ENCODE measurements around the gene GPR142. TPM values are rescaled to one million over a fixed set of nuclear protein-coding genes. Genes with fewer than 3 reads are reported as not detected.

Gene GPR142
- total RNA-seq, 4 donors from 2014 or later = not detected

DNA sequence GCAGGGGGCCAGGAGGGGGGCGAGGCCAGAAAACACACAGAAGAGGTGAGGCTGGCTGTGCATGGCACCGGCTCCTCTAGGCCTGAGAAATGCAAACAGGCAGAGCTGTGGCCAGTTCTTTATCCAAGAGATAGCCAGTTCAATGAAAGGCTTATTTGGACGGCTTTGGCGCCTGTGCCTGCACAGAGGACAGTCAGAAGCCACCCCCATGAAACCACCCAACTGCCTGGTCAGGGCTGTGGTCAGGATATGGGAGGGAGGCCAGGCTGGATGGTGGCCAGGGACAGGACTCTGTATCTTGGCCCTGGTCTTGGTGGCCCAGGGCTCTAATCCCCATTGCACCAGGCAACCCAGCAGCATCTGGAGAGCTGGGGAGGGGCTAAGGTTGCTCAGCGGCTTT lies 40.1 kb downstream of the GPR142 start:
- Histone ChIP-seq H3K27ac (no peak overlapping the region), H3K4me1 (no peaks in the 10 kb centered on the region), H3K9me3 (no peaks in the 10 kb centered on the region), H3K36me3 (no peaks in the 10 kb centered on the region), H3K4me3 (no peak overlapping the region), H3K27me3 (peaks cover 6% of the 10 kb centered on the region)
- TF ChIP-seq POLR2A (IDR thresholded peaks at IDR 0.05) = no peak
- TF ChIP-seq POLR2AphosphoS5 (IDR thresholded peaks at IDR 0.05) = no peak
- no peak for TF ChIP-seq EP300 (IDR thresholded peaks at IDR 0.05)
- TF ChIP-seq CTCF (IDR thresholded peaks at IDR 0.05) = no peak
- DNase-seq (ENCODE audit: low spot score in 2 of 2) = no peak
- 81% methylated on average over 4 of the region's 5 CpGs for WGBS

DNA sequence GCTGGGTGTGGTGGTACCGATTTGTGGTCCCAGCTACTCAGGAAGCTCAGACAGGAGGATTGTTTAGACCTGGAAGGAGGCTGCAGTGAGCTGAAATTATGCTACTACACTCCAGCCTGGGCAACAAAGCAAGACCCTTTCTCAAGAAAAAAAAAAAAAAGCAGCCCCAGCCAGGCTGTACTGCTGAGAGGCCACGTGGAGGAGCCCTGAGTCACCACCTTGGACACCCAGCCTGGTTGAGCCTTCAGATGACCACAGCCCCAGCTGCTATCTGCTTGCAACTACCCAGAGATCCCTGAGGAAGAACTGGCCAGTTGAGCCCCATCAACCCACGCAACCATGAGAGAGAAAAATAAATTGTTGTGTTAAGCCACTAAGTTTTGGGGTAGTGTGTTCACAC lies 41.0 kb downstream of the GPR142 start:
- Histone ChIP-seq H3K4me3 (no peak overlapping the region), H3K9me3 (no peaks in the 10 kb centered on the region), H3K27ac (no peak overlapping the region), H3K27me3 (peaks cover 6% of the 10 kb centered on the region), H3K4me1 (no peaks in the 10 kb centered on the region), H3K36me3 (no peaks in the 10 kb centered on the region)
- TF ChIP-seq CTCF (IDR thresholded peaks at IDR 0.05) = no peak
- TF ChIP-seq EP300 (IDR thresholded peaks at IDR 0.05) = no peak
- TF ChIP-seq POLR2A (IDR thresholded peaks at IDR 0.05) = no peak
- no peak for TF ChIP-seq POLR2AphosphoS5 (IDR thresholded peaks at IDR 0.05)
- DNase-seq (ENCODE audit: low spot score in 2 of 2) = no peak
- 64% methylated on average over 3 of the region's 3 CpGs for WGBS

DNA sequence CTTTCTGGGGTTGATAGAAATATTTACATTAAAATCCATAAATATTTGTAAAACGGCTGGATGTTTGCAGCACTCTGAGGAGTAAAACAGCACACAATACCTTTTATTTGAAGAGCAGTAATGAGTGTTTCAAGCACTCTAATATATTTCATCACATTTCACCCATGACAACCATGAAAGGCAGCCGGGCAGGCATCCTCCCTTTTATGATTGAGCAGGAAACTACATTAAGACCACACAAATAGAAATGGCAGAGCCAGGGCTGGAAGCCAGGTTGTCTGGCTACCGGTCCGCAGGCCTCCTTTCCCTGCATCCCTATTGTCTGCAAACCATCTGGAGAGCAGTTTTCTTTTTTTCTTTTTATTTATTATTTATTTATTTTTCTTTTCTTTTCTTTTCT lies 41.5 kb downstream of the GPR142 start:
- H3K4me1 ChIP-seq = no peaks in the 10 kb centered on the region
- H3K36me3 ChIP-seq = no peaks in the 10 kb centered on the region
- H3K4me3 ChIP-seq = no peak overlapping the region
- no peak for DNase-seq (ENCODE audit: low spot score in 2 of 2)
- no peak overlapping the region for H3K27ac ChIP-seq
- WGBS = 59% methylated on average over 4 of the region's 4 CpGs
- peaks cover 6% of the 10 kb centered on the region for H3K27me3 ChIP-seq
- no peaks in the 10 kb centered on the region for H3K9me3 ChIP-seq
- no peak for TF ChIP-seq POLR2A (IDR thresholded peaks at IDR 0.05)
- no peak for TF ChIP-seq CTCF (IDR thresholded peaks at IDR 0.05)
- no peak for TF ChIP-seq POLR2AphosphoS5 (IDR thresholded peaks at IDR 0.05)
- no peak for TF ChIP-seq EP300 (IDR thresholded peaks at IDR 0.05)

DNA sequence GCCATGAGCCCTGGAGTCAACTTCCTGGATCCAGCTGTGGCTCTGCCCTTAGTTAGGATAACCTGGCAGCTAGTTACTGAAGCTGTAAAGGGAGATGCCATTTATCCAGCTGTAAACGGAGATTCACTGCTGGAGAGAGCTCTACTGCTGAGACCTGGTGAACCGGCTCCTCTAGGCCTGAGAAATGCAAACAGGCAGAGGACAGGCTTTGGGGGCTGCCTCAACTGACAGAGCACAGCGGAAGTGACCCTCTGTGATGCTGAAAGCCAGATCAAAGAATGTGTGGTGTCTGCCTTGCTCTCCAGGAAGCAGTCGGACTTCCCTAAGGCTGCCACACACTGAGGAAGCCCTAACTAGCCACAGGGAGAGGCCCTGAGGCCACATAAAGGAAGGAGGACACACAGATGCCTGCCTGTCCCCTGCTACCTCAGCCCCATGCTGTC lies 42.7 kb downstream of the GPR142 start:
- Histone ChIP-seq H3K9me3 (no peaks in the 10 kb centered on the region), H3K4me1 (no peaks in the 10 kb centered on the region), H3K36me3 (no peaks in the 10 kb centered on the region), H3K27me3 (no peaks in the 10 kb centered on the region), H3K27ac (no peak overlapping the region), H3K4me3 (no peak overlapping the region)
- DNase-seq (ENCODE audit: low spot score in 2 of 2) = no peak
- no peak for TF ChIP-seq EP300 (IDR thresholded peaks at IDR 0.05)
- no peak for TF ChIP-seq POLR2A (IDR thresholded peaks at IDR 0.05)
- TF ChIP-seq CTCF (IDR thresholded peaks at IDR 0.05) = no peak
- TF ChIP-seq POLR2AphosphoS5 (IDR thresholded peaks at IDR 0.05) = no peak
- whole genome bisulfite sequencing = 65% methylated on average over 2 of the region's 4 CpGs

- no peak overlapping the region for H3K27ac ChIP-seq
- WGBS = 95% methylated on average over 8 of the region's 8 CpGs
Measured at GRCh38 chr17:74412581-74412980, 45.3 kb downstream of the GPR142 start.

More at GRCh38 chr17:74412581-74412980, 45.3 kb downstream of the GPR142 start:
- DNase-seq (ENCODE audit: low spot score in 2 of 2) = no peak
- TF ChIP-seq EP300 (IDR thresholded peaks at IDR 0.05) = no peak
- TF ChIP-seq POLR2AphosphoS5 (IDR thresholded peaks at IDR 0.05) = no peak
- no peak for TF ChIP-seq CTCF (IDR thresholded peaks at IDR 0.05)
- TF ChIP-seq POLR2A (IDR thresholded peaks at IDR 0.05) = no peak
- no peak overlapping the region for H3K4me3 ChIP-seq
- H3K4me1 ChIP-seq = peaks cover 4% of the 10 kb centered on the region
- no peaks in the 10 kb centered on the region for H3K36me3 ChIP-seq
- no peaks in the 10 kb centered on the region for H3K9me3 ChIP-seq
- no peaks in the 10 kb centered on the region for H3K27me3 ChIP-seq

Data from suprapubic skin (tissue), 4 donors.